GM23338 (cell line): ENCODE measurements around the gene SNX5. TPM values are rescaled to one million over a fixed set of nuclear protein-coding genes. Genes with fewer than 3 reads are reported as not detected.

Source experiments
- ATAC-seq: fragments of 200-7000 bp; cut with Tn5 transposase; 3 replicates; pipeline ENCODE4 v1.9.1; 2020
- DNase-seq: peaks from one replicate; pipeline ENCODE4 v3.0.0-alpha.2; 2015; ENCODE audit warnings: low spot score
- H2AFZ ChIP-seq: fragments of 200-600 bp; sonication (generic); 2 replicates; pipeline ENCODE4 v1.8.0; 2016; ENCODE audit warnings: antibody characterized with exemption, mild to moderate bottlenecking, moderate library complexity
- H3F3A ChIP-seq: fragments of 200-600 bp; sonication (generic); replicated peaks from 2 replicates; pipeline ENCODE4 v1.8.0; 2017; ENCODE audit warnings: antibody characterized with exemption, mixed run types, low read depth
- H3K27ac ChIP-seq: fragments of 200-600 bp; sonication (generic); 2 replicates; pipeline ENCODE4 v1.6.1; 2016; ENCODE audit warnings: low read depth
- H3K27me3 ChIP-seq: fragments of 200-600 bp; sonication (generic); 2 replicates; pipeline ENCODE4 v1.8.0; 2016; ENCODE audit warnings: mild to moderate bottlenecking, mixed run types, moderate library complexity; ENCODE audit not compliant: insufficient read depth
- H3K36me3 ChIP-seq: fragments of 200-600 bp; sonication (generic); 2 replicates; pipeline ENCODE4 v1.8.0; 2016; ENCODE audit warnings: mild to moderate bottlenecking; ENCODE audit not compliant: insufficient read depth
- H3K4me1 ChIP-seq: fragments of 200-600 bp; sonication (generic); 2 replicates; pipeline ENCODE4 v1.8.0; 2016; ENCODE audit warnings: mild to moderate bottlenecking, moderate library complexity; ENCODE audit not compliant: insufficient read depth
- H3K4me2 ChIP-seq: fragments of 200-600 bp; sonication (generic); 2 replicates; pipeline ENCODE4 v1.7.1; 2017; ENCODE audit warnings: mixed run types
- H3K4me3 ChIP-seq: fragments of 200-600 bp; sonication (generic); 2 replicates; pipeline ENCODE4 v1.6.1; 2016; ENCODE audit warnings: mixed run types
- H3K79me2 ChIP-seq: fragments of 200-600 bp; sonication (generic); replicated peaks from 2 replicates; pipeline ENCODE4 v1.8.0; 2017; ENCODE audit warnings: mild to moderate bottlenecking; ENCODE audit not compliant: insufficient read depth
- H3K9me2 ChIP-seq: fragments of 200-600 bp; sonication (generic); 2 replicates; pipeline ENCODE4 v1.8.0; 2017; ENCODE audit not compliant: insufficient read depth
- H4K20me1 ChIP-seq: fragments of 200-600 bp; sonication (generic); replicated peaks from 2 replicates; pipeline ENCODE4 v1.8.0; 2017; ENCODE audit warnings: mild to moderate bottlenecking; ENCODE audit not compliant: insufficient read depth
- H3K27ac Mint-ChIP-seq: 2 replicates; pipeline ENCODE4 v1.8.0; 2020; ENCODE audit warnings: inconsistent platforms, mild to moderate bottlenecking, moderate library complexity, mixed read lengths
- H3K27me3 Mint-ChIP-seq: 3 replicates; pipeline ENCODE4 v1.8.0; 2022; ENCODE audit warnings: low read depth, mild to moderate bottlenecking, moderate library complexity, mixed read lengths, inconsistent platforms; ENCODE audit not compliant: insufficient read depth, poor library complexity
- H3K36me3 Mint-ChIP-seq: 3 replicates; pipeline ENCODE4 v1.8.0; 2021; ENCODE audit warnings: low read depth, mild to moderate bottlenecking, inconsistent platforms, moderate library complexity, mixed read lengths
- H3K4me1 Mint-ChIP-seq: 3 replicates; pipeline ENCODE4 v1.8.0; 2020; ENCODE audit warnings: mild to moderate bottlenecking, inconsistent platforms, mixed read lengths
- H3K4me3 Mint-ChIP-seq: 3 replicates; pipeline ENCODE4 v1.8.0; 2021; ENCODE audit warnings: moderate library complexity, mild to moderate bottlenecking, inconsistent platforms, mixed read lengths
- H3K9me3 Mint-ChIP-seq: 3 replicates; pipeline ENCODE4 v1.8.0; 2020; ENCODE audit warnings: moderate library complexity, mild to moderate bottlenecking, inconsistent platforms, mixed read lengths
- EZH2phosphoT487 ChIP-seq: fragments of 200-600 bp; sonication (generic); IDR thresholded peaks from one replicate; pipeline ENCODE4 v1.8.1; 2018; ENCODE audit warnings: antibody characterized with exemption; ENCODE audit not compliant: unreplicated experiment
- NANOG ChIP-seq: IDR thresholded peaks from 2 replicates; pipeline ENCODE4 v1.6.1; 2016; ENCODE audit warnings: antibody characterized with exemption, borderline replicate concordance
- REST ChIP-seq: IDR thresholded peaks from one replicate; pipeline ENCODE4 v1.6.1; 2018; ENCODE audit warnings: antibody characterized with exemption; ENCODE audit not compliant: unreplicated experiment
- ZNF331 ChIP-seq: fragments of 250-450 bp; sonication (Bioruptor Pico); IDR thresholded peaks from 2 replicates; pipeline ENCODE4 v1.5.0; 2020; ENCODE audit warnings: low read depth, mild to moderate bottlenecking, moderate library complexity
- polyA plus RNA-seq: library from polyadenylated mRNA; unstranded; fragments of >200 nt; fragmentation: Nextera tagmentation; extraction: Ambion mirVana; gene quantifications from 2 replicates; pipeline ENCODE4 v1.2.1, GENCODE V29; 2016
- total RNA-seq: library from RNA; depleted of rRNA; stranded (reverse); fragments of >200 nt; shearing (Covaris generic); gene quantifications from 2 replicates; pipeline ENCODE4 v1.2.3, GENCODE V29; 2014
- TF ChIP-seq, protein P1 (sequence below): IDR thresholded peaks from 2 replicates; pipeline ENCODE4 v1.6.1; 2016; ENCODE audit warnings: antibody characterized with exemption
- TF ChIP-seq, protein P2 (sequence below), 2 experiments: fragments of 200-600 bp in 1 of 2; sonication (generic) in 1 of 2; conservative IDR thresholded peaks; 2 replicates each; pipeline versions ENCODE4 v1.5.1 to v1.6.1; 2016 to 2017; ENCODE audit warnings: antibody characterized with exemption in 2 of 2, low read depth in 2 of 2, mild to moderate bottlenecking in 2 of 2, moderate library complexity in 1 of 2

Gene SNX5
- total and polyA plus RNA-seq, 2 experiments from 2014 or later: 167 to 287 TPM

DNA sequence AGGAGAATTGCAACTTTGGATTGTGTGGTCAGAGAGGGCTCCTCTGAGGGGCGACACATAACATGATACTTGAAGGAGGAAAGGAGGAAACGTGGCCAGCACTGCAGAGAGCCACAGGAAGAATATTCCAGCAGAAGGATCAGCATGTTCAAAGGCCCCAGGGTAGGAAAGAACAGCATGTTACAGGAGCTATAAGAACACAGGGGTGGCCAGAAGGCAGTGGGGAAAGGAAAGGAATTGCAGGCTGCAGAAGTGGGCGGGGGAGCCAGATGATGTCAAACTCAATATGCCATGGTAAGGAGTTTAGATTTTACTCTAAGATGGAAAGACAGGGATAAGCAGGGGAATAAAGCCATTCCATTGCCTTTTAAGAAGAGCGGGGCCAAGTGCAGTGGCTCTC lies 31.0 kb upstream of the SNX5 start:
- Histone ChIP-seq H3K4me1 (no peaks in the 10 kb centered on the region), H3K9me2 (no peaks in the 10 kb centered on the region), H3K79me2 (no peaks in the 10 kb centered on the region), H2AFZ (no peak overlapping the region), H3K27ac (no peak overlapping the region), H3F3A (no peaks in the 10 kb centered on the region), H3K36me3 (no peaks in the 10 kb centered on the region), H3K27me3 (no peaks in the 10 kb centered on the region), H3K4me3 (no peak overlapping the region), H3K4me2 (no peak overlapping the region), H4K20me1 (no peaks in the 10 kb centered on the region)
- ATAC-seq (no peak), DNase-seq (no peak)
- peaks cover 13% of the 10 kb centered on the region for H3K4me1 Mint-ChIP-seq
- no peak overlapping the region for H3K27ac Mint-ChIP-seq
- H3K27me3 Mint-ChIP-seq: no peaks in the 10 kb centered on the region
- no peaks in the 10 kb centered on the region for H3K36me3 Mint-ChIP-seq
- no peaks in the 10 kb centered on the region; the same call in 2 of the 3 replicates for H3K9me3 Mint-ChIP-seq
- H3K4me3 Mint-ChIP-seq: no peak overlapping the region
- TF ChIP-seq EZH2phosphoT487: no peak

- Mint-ChIP-seq H3K27ac (no peak overlapping the region), H3K36me3 (no peaks in the 10 kb centered on the region), H3K4me1 (peaks cover 13% of the 10 kb centered on the region), H3K27me3 (no peaks in the 10 kb centered on the region), H3K9me3 (no peaks in the 10 kb centered on the region; the same call in 2 of the 3 replicates), H3K4me3 (no peak overlapping the region)
- Histone ChIP-seq H3K36me3 (no peaks in the 10 kb centered on the region), H3K9me2 (no peaks in the 10 kb centered on the region), H3K27ac (0 out of 2 replicates have a peak overlapping the region, but pooled peaks have one; percentile 26), H3K4me2 (no peak overlapping the region), H3K4me1 (no peaks in the 10 kb centered on the region), H4K20me1 (no peaks in the 10 kb centered on the region), H3F3A (no peaks in the 10 kb centered on the region), H2AFZ (no peak overlapping the region), H3K79me2 (no peaks in the 10 kb centered on the region), H3K27me3 (no peaks in the 10 kb centered on the region), H3K4me3 (no peak overlapping the region)
- DNase-seq: no peak
- TF ChIP-seq, protein P1, sequence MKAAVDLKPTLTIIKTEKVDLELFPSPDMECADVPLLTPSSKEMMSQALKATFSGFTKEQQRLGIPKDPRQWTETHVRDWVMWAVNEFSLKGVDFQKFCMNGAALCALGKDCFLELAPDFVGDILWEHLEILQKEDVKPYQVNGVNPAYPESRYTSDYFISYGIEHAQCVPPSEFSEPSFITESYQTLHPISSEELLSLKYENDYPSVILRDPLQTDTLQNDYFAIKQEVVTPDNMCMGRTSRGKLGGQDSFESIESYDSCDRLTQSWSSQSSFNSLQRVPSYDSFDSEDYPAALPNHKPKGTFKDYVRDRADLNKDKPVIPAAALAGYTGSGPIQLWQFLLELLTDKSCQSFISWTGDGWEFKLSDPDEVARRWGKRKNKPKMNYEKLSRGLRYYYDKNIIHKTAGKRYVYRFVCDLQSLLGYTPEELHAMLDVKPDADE: no peak
- TF ChIP-seq, protein P2, sequence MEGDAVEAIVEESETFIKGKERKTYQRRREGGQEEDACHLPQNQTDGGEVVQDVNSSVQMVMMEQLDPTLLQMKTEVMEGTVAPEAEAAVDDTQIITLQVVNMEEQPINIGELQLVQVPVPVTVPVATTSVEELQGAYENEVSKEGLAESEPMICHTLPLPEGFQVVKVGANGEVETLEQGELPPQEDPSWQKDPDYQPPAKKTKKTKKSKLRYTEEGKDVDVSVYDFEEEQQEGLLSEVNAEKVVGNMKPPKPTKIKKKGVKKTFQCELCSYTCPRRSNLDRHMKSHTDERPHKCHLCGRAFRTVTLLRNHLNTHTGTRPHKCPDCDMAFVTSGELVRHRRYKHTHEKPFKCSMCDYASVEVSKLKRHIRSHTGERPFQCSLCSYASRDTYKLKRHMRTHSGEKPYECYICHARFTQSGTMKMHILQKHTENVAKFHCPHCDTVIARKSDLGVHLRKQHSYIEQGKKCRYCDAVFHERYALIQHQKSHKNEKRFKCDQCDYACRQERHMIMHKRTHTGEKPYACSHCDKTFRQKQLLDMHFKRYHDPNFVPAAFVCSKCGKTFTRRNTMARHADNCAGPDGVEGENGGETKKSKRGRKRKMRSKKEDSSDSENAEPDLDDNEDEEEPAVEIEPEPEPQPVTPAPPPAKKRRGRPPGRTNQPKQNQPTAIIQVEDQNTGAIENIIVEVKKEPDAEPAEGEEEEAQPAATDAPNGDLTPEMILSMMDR (conservative IDR thresholded peaks at IDR 0.05; ENCODE audit: low read depth in 2 of 2): no peak
- no peak for TF ChIP-seq NANOG
- no peak for ATAC-seq
Measured at GRCh38 chr20:17998446-17998845, 29.9 kb upstream of the SNX5 start.

- Mint-ChIP-seq H3K36me3 (no peaks in the 10 kb centered on the region; the same call in 2 of the 3 replicates), H3K27me3 (no peaks in the 10 kb centered on the region), H3K4me3 (peak overlapping the region; percentile 6; the same call in 1 of the 3 replicates), H3K9me3 (no peaks in the 10 kb centered on the region; the same call in 2 of the 3 replicates), H3K4me1 (peaks cover 13% of the 10 kb centered on the region), H3K27ac (no peak overlapping the region)
- TF ChIP-seq, protein P2 (conservative IDR thresholded peaks at IDR 0.05; ENCODE audit: low read depth in 2 of 2): peak; percentile 85 to 93
- no peak for TF ChIP-seq ZNF331 (CRISPR knock-in tag)
- no peak for TF ChIP-seq REST
- no peak overlapping the region for H3K27ac ChIP-seq
- DNase-seq (peak; percentile 74), ATAC-seq (peak; percentile 60)
- H2AFZ ChIP-seq: no peak overlapping the region
- no peak overlapping the region for H3K4me2 ChIP-seq
- no peaks in the 10 kb centered on the region for H3F3A ChIP-seq
- H3K36me3 ChIP-seq: 0 out of 2 replicates have a peak, but pooled peaks cover under 1% of the 10 kb centered on the region
- no peak overlapping the region for H3K4me3 ChIP-seq
- no peaks in the 10 kb centered on the region for H3K4me1 ChIP-seq
- no peaks in the 10 kb centered on the region for H3K27me3 ChIP-seq
- H3K9me2 ChIP-seq: no peaks in the 10 kb centered on the region
- H4K20me1 ChIP-seq: no peaks in the 10 kb centered on the region
- no peaks in the 10 kb centered on the region for H3K79me2 ChIP-seq
Measured at GRCh38 chr20:17995967-17996819, 27.6 kb upstream of the SNX5 start.
